Effector memory CD4-positive, alpha-beta T cell (primary cell): ENCODE results near the gene PGLYRP3.

Experiments used
- DNase-seq, 3 donors: peaks; one replicate each; pipeline ENCODE4 v3.0.0-alpha.2; 2020
- H3K27ac ChIP-seq: 2 replicates; pipeline ENCODE4 v1.7.0; 2013; ENCODE audit warnings: mild to moderate bottlenecking, low read length, moderate library complexity; ENCODE audit not compliant: insufficient read depth, poor library complexity, severe bottlenecking
- H3K27me3 ChIP-seq: replicated peaks from 2 replicates; pipeline ENCODE4 v1.7.0; 2013; ENCODE audit warnings: mild to moderate bottlenecking, low read length; ENCODE audit not compliant: insufficient read depth, control insufficient read depth, poor library complexity, severe bottlenecking
- H3K36me3 ChIP-seq: 2 replicates; pipeline ENCODE4 v1.7.0; 2013; ENCODE audit warnings: mild to moderate bottlenecking, low read length, moderate library complexity; ENCODE audit not compliant: control insufficient read depth, insufficient read depth
- H3K4me1 ChIP-seq: 2 replicates; pipeline ENCODE4 v1.7.0; 2013; ENCODE audit warnings: low read length, mild to moderate bottlenecking; ENCODE audit not compliant: control insufficient read depth, insufficient read depth, poor library complexity, severe bottlenecking
- H3K4me3 ChIP-seq: 2 replicates; pipeline ENCODE4 v1.7.0; 2013; ENCODE audit warnings: low read length, low read depth, mild to moderate bottlenecking; ENCODE audit not compliant: insufficient read depth, poor library complexity, severe bottlenecking
- H3K9me3 ChIP-seq: 2 replicates; pipeline ENCODE4 v1.7.0; 2013; ENCODE audit warnings: mild to moderate bottlenecking, low read length, moderate library complexity; ENCODE audit not compliant: control insufficient read depth

Gene PGLYRP3

DNA sequence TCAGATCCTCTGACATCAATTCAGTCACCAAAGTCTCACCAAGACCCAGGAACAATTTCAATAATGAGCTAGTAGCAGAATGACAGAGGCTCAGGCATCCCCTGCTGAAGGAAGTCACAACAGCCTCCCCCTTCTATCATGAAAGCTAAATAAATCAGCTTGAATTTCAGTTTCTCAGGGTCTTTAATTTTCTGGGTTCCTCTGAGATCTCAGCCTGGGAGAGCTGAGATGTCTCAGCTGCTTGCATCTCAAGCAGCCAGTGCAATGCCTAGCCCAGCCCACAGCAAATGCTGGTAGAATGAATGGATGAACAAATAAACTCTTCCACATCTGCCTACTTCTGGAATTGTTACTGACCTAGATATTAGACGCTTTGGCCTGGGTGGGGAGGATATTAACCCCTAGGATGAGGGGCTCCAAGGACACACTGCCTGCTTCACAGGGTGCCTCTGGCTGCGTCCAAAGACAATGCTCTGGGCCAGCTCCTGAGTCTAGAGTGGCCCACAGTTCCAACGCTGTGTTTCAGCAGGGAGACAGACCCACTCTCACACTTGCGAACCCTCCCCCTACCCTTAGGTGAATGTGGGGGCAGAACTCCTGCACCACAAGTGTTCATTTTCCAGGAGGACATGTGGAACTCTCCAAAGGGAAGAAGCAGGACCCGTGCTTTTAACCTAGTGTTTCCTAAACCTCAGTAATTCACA, 64.4 kb downstream of the PGLYRP3 start:
- H3K27me3 ChIP-seq: no peaks in the 10 kb centered on the region
- H3K36me3 ChIP-seq: no peaks in the 10 kb centered on the region
- DNase-seq: no peak
- no peaks in the 10 kb centered on the region for H3K4me1 ChIP-seq
- H3K9me3 ChIP-seq: no peaks in the 10 kb centered on the region
- H3K4me3 ChIP-seq: no peak overlapping the region
- H3K27ac ChIP-seq: no peak overlapping the region
